ENCODE results near the gene AGAP1.
A peak's percentile ranks its signal among the peaks of the same experiment; 100 is the strongest.
"Not testable (repeated sequence)": the region's sequence is repeated elsewhere in the genome, so short reads cannot be mapped to it uniquely, and the experiment has no call there.

AGAP1 gene

DNA sequence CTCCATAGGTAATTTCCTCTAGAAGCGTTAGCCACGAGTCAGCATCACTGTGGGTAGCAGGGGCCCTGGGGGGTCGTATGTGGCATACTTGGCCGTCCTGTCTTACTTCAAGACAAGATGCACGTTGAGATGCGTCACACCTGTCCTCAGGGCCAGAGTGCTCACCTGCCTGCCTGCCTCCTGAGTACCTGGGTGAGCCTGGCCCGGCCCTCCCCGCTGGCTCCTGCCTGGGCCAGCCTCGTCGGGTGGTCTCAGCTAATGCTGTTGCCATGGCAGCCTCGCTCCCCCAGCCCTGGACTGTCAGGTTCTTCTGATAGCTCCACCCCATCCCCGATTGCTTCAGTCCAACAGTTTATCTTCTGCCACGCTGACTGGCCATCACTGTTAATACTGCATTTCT is 441.9 kb downstream of the AGAP1 start:
- no peak for DNase-seq

DNA sequence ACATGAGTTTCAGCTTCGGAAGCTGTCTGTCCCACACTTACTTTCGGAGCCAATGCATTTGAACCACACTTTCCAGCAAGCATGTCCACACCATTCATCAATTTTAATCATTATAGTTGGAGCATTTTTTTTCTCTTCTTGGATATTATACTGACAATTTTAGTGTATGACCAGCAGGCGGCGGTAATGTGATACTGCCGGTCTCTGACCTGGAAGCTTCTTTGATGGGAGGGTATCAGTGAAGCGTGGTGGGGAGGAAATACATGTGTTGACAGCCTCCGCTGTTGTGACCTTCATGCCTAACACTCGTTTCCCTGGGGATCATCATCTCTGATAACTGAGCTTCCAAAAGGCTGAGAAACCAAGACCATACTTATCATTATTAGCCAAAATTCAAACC is 442.6 kb downstream of the AGAP1 start:
- peak; percentile 4 for DNase-seq

GRCh38 chr2:235937087-235937486 is 443.2 kb downstream of the AGAP1 start:
- no peak for DNase-seq

DNA sequence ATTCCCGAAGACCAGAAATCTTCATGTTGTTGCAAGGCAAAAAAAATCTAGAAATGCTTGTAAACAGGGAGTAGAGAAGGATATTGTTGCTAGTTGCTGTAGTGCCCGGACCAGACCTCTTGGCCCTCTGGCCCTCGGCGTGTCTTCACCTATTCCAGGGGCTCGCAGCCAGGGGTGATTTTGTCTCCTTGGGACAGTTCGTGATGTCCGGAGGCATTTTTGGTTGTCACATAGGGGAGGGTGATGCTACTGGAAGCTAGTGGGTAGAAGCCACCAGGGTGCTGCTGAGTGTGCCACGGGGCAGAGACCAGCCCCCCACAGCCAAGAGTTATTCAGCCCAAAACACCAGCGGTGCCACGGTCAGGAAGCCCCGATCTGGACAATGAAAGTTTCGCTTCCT is 443.7 kb downstream of the AGAP1 start:
- no peak for DNase-seq

- DNase-seq, result no peak
Observed at GRCh38 chr2:235937936-235938335, 444.1 kb downstream of the AGAP1 start.

- DNase-seq, result no peak
Observed at GRCh38 chr2:235938611-235939010, 444.8 kb downstream of the AGAP1 start.

- DNase-seq, result no peak
Observed at GRCh38 chr2:235939471-235939870, 445.6 kb downstream of the AGAP1 start.

DNA sequence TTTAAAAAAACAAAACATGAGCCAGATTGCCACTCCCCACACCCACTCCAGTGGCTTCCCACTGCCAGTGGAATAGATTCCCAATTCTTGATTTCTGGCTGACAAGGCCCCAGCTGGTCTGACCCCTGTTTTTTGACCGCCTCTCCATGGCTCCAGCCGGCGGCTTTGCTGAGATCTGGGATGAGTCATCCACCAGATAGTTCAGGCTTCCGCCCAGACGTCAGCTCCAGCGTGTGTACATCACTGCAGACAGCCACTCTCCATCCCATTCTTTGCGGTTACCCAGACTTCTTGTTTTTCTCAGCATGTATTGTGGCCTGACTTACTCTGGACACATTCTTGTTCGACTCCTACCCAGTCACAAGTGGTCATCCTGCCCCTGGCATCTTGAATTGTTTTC is 446.5 kb downstream of the AGAP1 start:
- no peak for DNase-seq

GRCh38 chr2:235944591-235944990 is 450.7 kb downstream of the AGAP1 start:
- no peak for DNase-seq

GRCh38 chr2:235945608-235946140 is 451.8 kb downstream of the AGAP1 start:
- DNase-seq, result no peak

DNA sequence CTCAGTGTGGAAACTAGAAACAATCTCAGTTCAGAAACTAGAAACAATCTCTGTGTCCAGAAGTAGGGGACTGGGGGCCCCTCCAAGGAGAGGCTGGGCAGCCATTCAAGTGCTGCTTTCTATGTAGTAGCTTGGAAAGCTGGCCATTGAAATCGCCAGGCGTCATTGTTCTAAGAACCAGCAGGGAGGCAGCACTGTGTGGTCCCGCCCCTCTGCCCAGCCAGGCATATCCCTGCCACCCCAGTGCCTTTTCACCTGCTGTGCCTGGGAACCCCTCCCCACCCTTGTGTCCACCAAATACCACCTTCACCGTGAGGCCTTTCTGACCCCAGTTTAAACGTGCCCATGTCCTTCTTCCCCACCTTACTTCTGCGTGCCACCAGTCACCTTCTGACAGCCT is 452.7 kb downstream of the AGAP1 start:
- no peak for DNase-seq

- DNase-seq, result not testable (repeated sequence)
Observed at GRCh38 chr2:235947055-235947454, 453.2 kb downstream of the AGAP1 start.

- DNase-seq, result no peak
Observed at GRCh38 chr2:235949567-235950472, 456.0 kb downstream of the AGAP1 start.

DNA sequence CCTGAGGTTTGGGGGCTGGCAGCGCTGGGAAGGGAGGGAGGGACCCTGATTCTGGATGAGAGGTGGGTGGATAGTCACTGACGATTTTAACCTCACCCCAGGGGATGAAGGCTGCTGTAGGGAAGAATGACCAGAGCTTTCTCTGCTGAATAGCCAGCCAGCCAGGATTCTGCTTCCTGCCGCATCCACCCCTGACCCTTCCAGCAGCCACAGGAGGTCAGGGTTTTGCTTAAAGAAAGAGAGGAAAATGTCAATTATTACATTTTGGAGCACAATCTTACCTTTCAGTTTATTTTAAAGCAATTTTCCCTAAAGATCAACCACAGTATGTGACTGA is 456.6 kb downstream of the AGAP1 start:
- DNase-seq, result no peak

DNA sequence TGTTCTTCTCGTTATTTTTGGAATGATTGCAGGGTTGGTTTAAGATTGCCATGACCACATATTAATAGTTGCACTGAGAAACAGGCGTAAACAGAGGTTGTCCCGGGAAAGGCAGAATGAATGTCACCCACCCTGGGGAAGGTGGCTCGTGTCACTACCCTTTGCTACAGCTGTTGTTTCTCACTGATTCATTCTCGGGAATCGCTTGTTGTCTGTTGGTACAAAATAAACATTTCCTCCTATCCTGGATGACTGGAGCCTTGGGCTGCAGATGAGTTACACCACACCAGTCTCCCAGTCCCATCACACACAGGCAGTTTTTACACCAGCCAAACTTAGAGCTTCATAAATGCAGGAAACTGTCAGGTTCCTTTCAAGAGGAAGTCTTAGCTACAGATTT is 457.6 kb downstream of the AGAP1 start:
- no peak for DNase-seq

GRCh38 chr2:235951982-235952381 is 458.1 kb downstream of the AGAP1 start:
- no peak for DNase-seq

DNA sequence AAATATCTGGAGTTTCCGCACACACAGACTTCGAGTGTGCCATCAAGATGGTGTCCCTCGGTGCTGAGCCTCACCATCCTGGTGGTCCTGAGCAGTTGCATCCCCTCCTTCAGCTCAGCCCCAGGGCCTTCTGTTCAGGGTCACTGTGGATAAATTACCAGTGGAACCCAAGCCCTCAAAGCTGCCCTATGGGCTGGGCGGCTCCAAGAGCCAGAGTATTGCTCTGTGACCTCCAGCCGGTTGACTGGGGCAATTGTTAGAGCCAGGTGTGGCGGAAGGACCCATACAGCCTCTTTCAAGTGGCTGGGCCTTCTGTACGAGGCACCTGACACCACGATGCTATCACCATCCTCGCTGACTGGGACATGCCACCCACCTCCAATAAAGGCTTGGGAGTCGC is 458.9 kb downstream of the AGAP1 start:
- no peak for DNase-seq

GRCh38 chr2:235954281-235954680 is 460.4 kb downstream of the AGAP1 start:
- no peak for DNase-seq

DNA sequence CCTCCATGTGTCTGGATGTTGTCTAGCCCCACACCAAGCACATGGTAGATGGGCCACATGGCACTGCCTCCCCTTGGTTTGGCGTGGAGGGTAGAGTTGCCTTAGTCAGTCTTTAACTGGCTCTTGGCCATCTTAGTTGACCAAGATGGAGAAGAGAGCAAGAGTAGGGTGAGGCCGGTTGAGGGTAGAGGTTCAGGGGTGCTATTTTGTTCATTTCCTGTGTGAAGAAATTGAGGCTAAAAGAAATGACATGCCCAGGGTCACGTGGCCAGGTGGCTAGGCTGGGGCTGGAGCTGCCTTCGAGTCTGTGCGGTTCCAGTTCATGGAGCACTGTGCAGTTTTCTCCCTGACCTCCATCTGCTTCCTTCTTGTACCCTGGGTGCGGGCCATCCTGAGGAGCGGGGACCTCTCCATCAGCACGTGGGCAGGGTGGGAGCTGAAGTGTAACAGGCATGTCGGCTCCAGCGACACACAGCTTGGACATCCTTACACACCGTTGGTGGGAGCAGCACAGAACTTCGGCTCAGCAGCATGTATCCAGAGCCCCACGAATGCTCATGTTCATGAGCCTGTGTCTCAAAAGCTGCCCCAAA is 461.1 kb downstream of the AGAP1 start:
- DNase-seq, result no peak

DNA sequence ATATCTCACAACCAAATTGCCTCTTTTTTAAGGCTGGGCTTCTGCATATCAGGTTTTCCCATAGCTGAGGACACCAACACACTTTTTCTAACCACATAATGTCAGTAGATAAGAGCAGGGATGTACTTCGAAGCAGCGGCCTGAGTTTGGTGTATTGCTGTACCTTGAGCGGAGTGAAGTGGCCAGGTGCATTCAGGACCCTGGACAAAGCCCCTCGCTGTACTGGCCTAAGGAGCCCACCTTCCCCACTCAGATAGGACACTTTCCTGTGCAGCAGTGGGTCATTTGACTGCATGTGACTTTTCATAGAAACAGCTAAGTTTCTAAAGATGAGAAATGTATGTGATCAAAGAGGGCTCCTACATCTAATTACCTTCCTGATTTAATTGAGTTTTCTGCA is 461.8 kb downstream of the AGAP1 start:
- no peak for DNase-seq

- DNase-seq, result no peak
Observed at GRCh38 chr2:235956281-235956970, 462.6 kb downstream of the AGAP1 start.

- no peak for DNase-seq
Observed at GRCh38 chr2:235957251-235957650, 463.4 kb downstream of the AGAP1 start.

DNA sequence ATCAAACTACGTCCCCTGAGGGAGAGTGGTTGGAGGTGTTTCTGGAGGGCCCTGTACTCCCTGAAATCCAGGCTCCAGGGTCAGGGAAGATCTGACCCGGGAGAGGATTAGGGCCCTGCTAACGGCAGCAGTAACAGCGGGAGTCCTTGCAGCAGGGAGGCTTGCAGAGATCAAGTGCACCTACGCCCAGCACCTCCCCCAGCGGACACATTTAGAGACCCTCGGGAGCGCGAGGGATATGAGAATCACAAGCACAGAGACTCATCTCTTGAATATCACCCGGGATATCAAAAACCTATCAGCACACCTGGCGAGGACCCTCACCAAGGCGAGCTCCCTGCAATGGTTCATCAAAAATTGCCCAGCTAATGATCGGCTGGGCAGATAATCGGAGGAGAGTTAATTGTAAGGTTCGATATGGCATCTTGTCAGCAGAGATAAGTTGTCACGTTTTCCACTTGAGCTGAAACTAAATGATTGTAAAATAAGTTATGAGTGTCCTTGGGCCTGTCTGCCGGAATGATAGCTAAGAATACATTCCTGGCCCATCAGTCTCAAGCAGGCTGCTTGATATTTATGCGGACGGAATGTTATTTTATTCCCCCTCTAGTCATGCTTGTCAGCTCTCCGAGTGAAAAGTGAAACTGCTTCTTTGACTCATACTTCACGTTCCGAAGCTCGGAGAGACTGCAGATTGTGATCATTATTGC is 464.5 kb downstream of the AGAP1 start:
- no peak for DNase-seq
